Fibroblast of lung (primary cell): ENCODE measurements around the gene PDGFA. TPM values are rescaled to one million over a fixed set of nuclear protein-coding genes. Genes with fewer than 3 reads are reported as not detected.

ENCODE experiments used
- DNase-seq, 2 donors: peaks; one replicate each; pipeline versions ENCODE4 v3.0.0 to v3.0.0-alpha.2; 2010; ENCODE audit warnings: low read depth in 2 of 2
- H2AFZ ChIP-seq: 2 replicates; pipeline ENCODE4 v1.5.1; 2012; ENCODE audit warnings: low read length, control low read depth, inconsistent platforms
- H3K27ac ChIP-seq: 2 replicates; pipeline ENCODE4 v1.5.1; 2011; ENCODE audit warnings: low read length, control low read depth; ENCODE audit not compliant: insufficient read depth
- H3K27me3 ChIP-seq: 2 replicates; pipeline ENCODE4 v1.5.1; 2011; ENCODE audit warnings: mild to moderate bottlenecking, low read length; ENCODE audit not compliant: control insufficient read depth, insufficient read depth
- H3K36me3 ChIP-seq: 2 replicates; pipeline ENCODE4 v1.5.1; 2011; ENCODE audit warnings: low read length; ENCODE audit not compliant: control insufficient read depth, insufficient read depth
- H3K4me1 ChIP-seq: 2 replicates; pipeline ENCODE4 v1.5.1; 2011; ENCODE audit warnings: low read length; ENCODE audit not compliant: control insufficient read depth, insufficient read depth; ENCODE audit errors: extremely low read depth
- H3K4me2 ChIP-seq: 2 replicates; pipeline ENCODE4 v1.5.1; 2011; ENCODE audit warnings: low read length, control low read depth; ENCODE audit not compliant: insufficient read depth; ENCODE audit errors: extremely low read depth
- H3K4me3 ChIP-seq, 4 experiments: fragments of 200-600 bp in 1 of 4; sonication (generic) in 1 of 4; replicated peaks in 1 of 4; 2 replicates each; pipeline ENCODE4 v1.5.1; 2011 to 2016; ENCODE audit warnings: low read length in 4 of 4, low read depth in 3 of 4, mild to moderate bottlenecking in 3 of 4, control low read depth in 2 of 4, inconsistent platforms in 1 of 4, mixed read lengths in 1 of 4; ENCODE audit not compliant: insufficient read depth in 1 of 4; ENCODE audit errors: control extremely low read depth in 1 of 4
- H3K79me2 ChIP-seq: 2 replicates; pipeline ENCODE4 v1.5.1; 2012; ENCODE audit warnings: mild to moderate bottlenecking, low read length, inconsistent platforms; ENCODE audit not compliant: control insufficient read depth, insufficient read depth
- H3K9ac ChIP-seq: 2 replicates; pipeline ENCODE4 v1.5.1; 2011; ENCODE audit warnings: mild to moderate bottlenecking, low read length, control low read depth; ENCODE audit not compliant: insufficient read depth
- H3K9me3 ChIP-seq: 2 replicates; pipeline ENCODE4 v1.5.1; 2012; ENCODE audit warnings: low read depth, low read length; ENCODE audit not compliant: control insufficient read depth, insufficient read depth
- H4K20me1 ChIP-seq: 2 replicates; pipeline ENCODE4 v1.5.1; 2011; ENCODE audit warnings: low read length; ENCODE audit not compliant: control insufficient read depth, insufficient read depth; ENCODE audit errors: extremely low read depth
- CTCF ChIP-seq, 2 donors: IDR thresholded peaks in 1 of 2; conservative IDR thresholded peaks in 1 of 2; 1 replicate in 1 of 2; 2 replicates in 1 of 2; pipeline ENCODE4 v1.5.1; 2011 to 2012; ENCODE audit warnings: low read length in 2 of 2, control low read depth in 1 of 2, inconsistent platforms in 1 of 2, low read depth in 1 of 2, mild to moderate bottlenecking in 1 of 2
- EZH2 ChIP-seq: IDR thresholded peaks from 2 replicates; pipeline ENCODE4 v1.5.1; 2012; ENCODE audit warnings: low read length, control low read depth, mild to moderate bottlenecking; ENCODE audit errors: missing control alignments
- polyA plus RNA-seq, 2 donors: library from polyadenylated mRNA; depleted of rRNA in 1 of 2; stranded (reverse) in 1 of 2; unstranded in 1 of 2; fragments of >200 nt; gene quantifications; 2 replicates each; pipeline ENCODE4 v1.2.1, GENCODE V29; 2011 to 2012; ENCODE audit warnings: missing spikeins in 1 of 2
- total RNA-seq: library from RNA; depleted of rRNA; stranded (reverse); fragments of >200 nt; gene quantifications from 2 replicates; pipeline ENCODE4 v1.2.1, GENCODE V29; 2014

Gene PDGFA
- total and polyA plus RNA-seq, 2 donors (not counting 1 experiment from before 2014, with no cell fraction given): 13.5 to 16.9 TPM

- Histone ChIP-seq H3K4me1 (peaks cover 9% of the 10 kb centered on the region), H3K4me3 (no peak overlapping the region)
- DNase-seq: no peak
Observed at GRCh38 chr7:474605-475424, 44.8 kb downstream of the PDGFA start.

GRCh38 chr7:473870-474604, 45.6 kb downstream of the PDGFA start:
- no peaks in the 10 kb centered on the region for H3K9me3 ChIP-seq
- H3K4me2 ChIP-seq: no peak overlapping the region
- no peaks in the 10 kb centered on the region for H3K36me3 ChIP-seq
- no peak overlapping the region for H3K27ac ChIP-seq
- H3K27me3 ChIP-seq: no peaks in the 10 kb centered on the region
- H3K4me3 ChIP-seq: no peak overlapping the region
- no peak overlapping the region for H2AFZ ChIP-seq
- no peak overlapping the region for H3K9ac ChIP-seq
- no peak for DNase-seq
- no peaks in the 10 kb centered on the region for H3K79me2 ChIP-seq
- TF ChIP-seq EZH2: no peak
- peaks cover 13% of the 10 kb centered on the region for H3K4me1 ChIP-seq
- H4K20me1 ChIP-seq: no peaks in the 10 kb centered on the region

More at GRCh38 chr7:474605-475424, 44.8 kb downstream of the PDGFA start:
- Histone ChIP-seq H3K9me3 (no peaks in the 10 kb centered on the region), H4K20me1 (no peaks in the 10 kb centered on the region), H3K79me2 (no peaks in the 10 kb centered on the region), H3K27ac (no peak overlapping the region), H3K36me3 (no peaks in the 10 kb centered on the region), H3K4me2 (no peak overlapping the region), H3K9ac (no peak overlapping the region), H2AFZ (no peak overlapping the region), H3K27me3 (no peaks in the 10 kb centered on the region)
- TF ChIP-seq EZH2 (no peak), CTCF (conservative IDR thresholded peaks at IDR 0.05 in 1 of 2, IDR thresholded peaks at IDR 0.05 in 1 of 2; ENCODE audit: low read depth in 1 of 2, low read length in 2 of 2) (no peak)

- TF ChIP-seq CTCF (conservative IDR thresholded peaks at IDR 0.05 in 1 of 2, IDR thresholded peaks at IDR 0.05 in 1 of 2; ENCODE audit: low read depth in 1 of 2, low read length in 2 of 2): no peak
- no peak for TF ChIP-seq EZH2
- H3K4me2 ChIP-seq: no peak overlapping the region
- H3K4me1 ChIP-seq: peaks cover 13% of the 10 kb centered on the region
- H4K20me1 ChIP-seq: no peaks in the 10 kb centered on the region
- H3K9me3 ChIP-seq: no peaks in the 10 kb centered on the region
- no peaks in the 10 kb centered on the region for H3K27me3 ChIP-seq
- H3K9ac ChIP-seq: no peak overlapping the region
- no peak overlapping the region for H3K4me3 ChIP-seq
- H3K79me2 ChIP-seq: no peaks in the 10 kb centered on the region
- DNase-seq: no peak
- no peaks in the 10 kb centered on the region for H3K36me3 ChIP-seq
- H2AFZ ChIP-seq: no peak overlapping the region
- H3K27ac ChIP-seq: no peak overlapping the region
Observed at GRCh38 chr7:473211-473734, 46.4 kb downstream of the PDGFA start.
